Mammary epithelial cell (primary cell): Measurements from ENCODE around the gene RNF144B.

Experiments
- CTCF ChIP-seq, 2 donors: IDR thresholded peaks in 1 of 2; conservative IDR thresholded peaks in 1 of 2; 2 replicates each; pipeline ENCODE4 v1.5.1; 2011 to 2012; ENCODE audit warnings: inconsistent platforms in 2 of 2, low read length in 2 of 2, mild to moderate bottlenecking in 2 of 2, control low read depth in 1 of 2, low read depth in 1 of 2; ENCODE audit not compliant: insufficient read depth in 1 of 2; ENCODE audit errors: extremely low read depth in 1 of 2
- EZH2 ChIP-seq: IDR thresholded peaks from 2 replicates; pipeline ENCODE4 v1.6.1; 2012; ENCODE audit warnings: low read length, inconsistent platforms, borderline replicate concordance

GRCh38 chr6:18380851-18381250 lies 6.3 kb upstream of the RNF144B start:
- TF ChIP-seq CTCF (conservative IDR thresholded peaks at IDR 0.05 in 1 of 2, IDR thresholded peaks at IDR 0.05 in 1 of 2; ENCODE audit: extremely low read depth in 1 of 2, insufficient read depth in 1 of 2, low read depth in 1 of 2, low read length in 2 of 2) = no peak
- TF ChIP-seq EZH2 = no peak
